GM12801 (cell line): ENCODE results near the gene TSR3.

ENCODE experiments used
- CTCF ChIP-seq: IDR thresholded peaks from one replicate; pipeline ENCODE4 v1.5.1; 2011; ENCODE audit warnings: control low read depth; ENCODE audit not compliant: insufficient read length; ENCODE audit errors: extremely low read depth

TSR3 gene

GRCh38 chr16:1333149-1333812 is 18.4 kb downstream of the TSR3 start, which contains the start of gene BAIAP3:
Gene BAIAP3 (plus strand): TSS chr16:1333645. CDS start chr16:1338550, 4,905 bp downstream.
- no peak for TF ChIP-seq CTCF

GRCh38 chr16:1332618-1333148 is 19.0 kb downstream of the TSR3 start:
- TF ChIP-seq CTCF: no peak

GRCh38 chr16:1331712-1332617 is 19.7 kb downstream of the TSR3 start:
- TF ChIP-seq CTCF: no peak

GRCh38 chr16:1330931-1331711 is 20.6 kb downstream of the TSR3 start:
- no peak for TF ChIP-seq CTCF

- TF ChIP-seq CTCF: no peak
These were observed 21.3 kb downstream of the TSR3 start for GRCh38 chr16:1330260-1330914.

- no peak for TF ChIP-seq CTCF
These were observed 24.1 kb downstream of the TSR3 start for GRCh38 chr16:1327619-1327947.
